HCT116 (cell line): Measurements from ENCODE around the gene CD33. TPM values are rescaled to one million over a fixed set of nuclear protein-coding genes. Genes with fewer than 3 reads are reported as not detected.

ENCODE experiments used
- ATAC-seq: fragments of 200-7000 bp; cut with Tn5 transposase; 2 replicates; pipeline ENCODE4 v1.9.1; 2020; ENCODE audit warnings: mild to moderate bottlenecking, moderate library complexity
- BruUV-seq: library from RNA; stranded (reverse); fragments of 400-500 nt; replicated peaks from 2 replicates; lab custom pipeline; 2021; lab: Mats Ljungman, UMichigan
- CTCF ChIA-PET: fragments of 300-600 bp; sonication (Branson Sonifier 250); formaldehyde crosslinking; loops from one replicate; lab custom pipeline; 2021; ENCODE audit warnings: antibody characterized with exemption; lab: Charles Lee
- POLR2A ChIA-PET: fragments of 300-600, 350-600 bp; sonication (Branson Sonifier 250); formaldehyde crosslinking; loops from one replicate; lab custom pipeline; 2021; ENCODE audit warnings: antibody characterized with exemption; lab: Charles Lee
- RAD21 ChIA-PET, 2 experiments: fragments of 300-600 bp; sonication (Branson Sonifier 250); formaldehyde crosslinking; loops; one replicate each; lab custom pipeline; 2023; ENCODE audit warnings: low total read pairs in 2 of 2; ENCODE audit not compliant: uncharacterized antibody in 2 of 2, unreplicated experiment in 2 of 2, low non-redundant PET in 1 of 2; lab: Charles Lee
- DNase-seq: peaks from one replicate; pipeline ENCODE4 v3.0.0-alpha.2; 2010; ENCODE audit warnings: low read depth, low spot score
- H2AFZ ChIP-seq: fragments of 200-600 bp; shearing (Covaris generic), sonication (generic); 2 replicates; pipeline ENCODE4 v1.6.1; 2017; ENCODE audit warnings: low read depth, mixed run types, mixed read lengths, antibody characterized with exemption, low read length; ENCODE audit not compliant: poor library complexity, severe bottlenecking
- H3K27ac ChIP-seq: 2 replicates; pipeline ENCODE4 v1.5.1; 2012; ENCODE audit warnings: low read depth, low read length
- H3K27me3 ChIP-seq: fragments of 200-600 bp; sonication (generic); 2 replicates; pipeline ENCODE4 v1.6.1; 2016; ENCODE audit warnings: mixed run types, low read length, mixed read lengths; ENCODE audit not compliant: insufficient read depth
- H3K36me3 ChIP-seq, 2 experiments: fragments of 200-500 bp in 1 of 2; fragments of 200-600 bp in 1 of 2; sonication (Bioruptor generic) in 1 of 2; sonication (generic) in 1 of 2; 2 replicates each; pipeline versions ENCODE4 v1.5.1 to v1.6.1; 2014 to 2016; ENCODE audit warnings: low read length in 2 of 2, inconsistent platforms in 1 of 2, mixed read lengths in 1 of 2, mixed run types in 1 of 2; ENCODE audit not compliant: insufficient read depth in 2 of 2, control insufficient read depth in 1 of 2
- H3K4me1 ChIP-seq, 2 experiments: fragments of 200-600 bp in 1 of 2; sonication (generic) in 1 of 2; 2 replicates each; pipeline versions ENCODE4 v1.5.1 to v1.6.1; 2012 to 2017; ENCODE audit warnings: low read length in 2 of 2, inconsistent platforms in 1 of 2, mild to moderate bottlenecking in 1 of 2, mixed read lengths in 1 of 2, mixed run types in 1 of 2, moderate library complexity in 1 of 2; ENCODE audit not compliant: insufficient read depth in 2 of 2, control insufficient read depth in 1 of 2
- H3K4me2 ChIP-seq: fragments of 200-600 bp; sonication (generic); 2 replicates; pipeline ENCODE4 v1.6.1; 2017; ENCODE audit warnings: mixed run types, low read length, mixed read lengths
- H3K4me3 ChIP-seq, 2 experiments: fragments of 200-600 bp in 1 of 2; sonication (generic) in 1 of 2; replicated peaks in 1 of 2; 2 replicates each; pipeline ENCODE4 v1.5.1; 2011 to 2016; ENCODE audit warnings: low read length in 2 of 2, control low read depth in 1 of 2, low read depth in 1 of 2, mild to moderate bottlenecking in 1 of 2, mixed read lengths in 1 of 2, mixed run types in 1 of 2
- H3K79me2 ChIP-seq: fragments of 200-600 bp; sonication (generic); 2 replicates; pipeline ENCODE4 v1.6.1; 2017; ENCODE audit warnings: mild to moderate bottlenecking, mixed run types, low read length, moderate library complexity, mixed read lengths; ENCODE audit not compliant: insufficient read depth
- H3K9ac ChIP-seq: fragments of 200-600 bp; sonication (generic); 2 replicates; pipeline ENCODE4 v1.6.1; 2016; ENCODE audit warnings: low read length, mixed read lengths
- H3K9me2 ChIP-seq: fragments of 200-600 bp; sonication (generic), shearing (Covaris generic); 2 replicates; pipeline ENCODE4 v1.6.1; 2017; ENCODE audit warnings: mixed run types, mild to moderate bottlenecking, moderate library complexity; ENCODE audit not compliant: insufficient read depth
- H3K9me3 ChIP-seq, 2 experiments: fragments of 200-500 bp in 1 of 2; fragments of 200-600 bp in 1 of 2; sonication (Bioruptor generic) in 1 of 2; sonication (generic) in 1 of 2; 2 replicates each; pipeline ENCODE4 v1.6.1; 2014 to 2017; ENCODE audit warnings: low read length in 2 of 2, mixed read lengths in 2 of 2, inconsistent platforms in 1 of 2, low read depth in 1 of 2, mild to moderate bottlenecking in 1 of 2, mixed run types in 1 of 2, moderate library complexity in 1 of 2; ENCODE audit not compliant: control insufficient read depth in 1 of 2, insufficient read depth in 1 of 2
- H4K20me1 ChIP-seq: fragments of 200-600 bp; sonication (generic), shearing (Covaris generic); 2 replicates; pipeline ENCODE4 v1.6.1; 2017; ENCODE audit warnings: mixed run types, mild to moderate bottlenecking, moderate library complexity; ENCODE audit not compliant: insufficient read depth
- ATF3 ChIP-seq: IDR thresholded peaks from 2 replicates; pipeline ENCODE4 v1.6.1; 2012
- CEBPB ChIP-seq: IDR thresholded peaks from 2 replicates; pipeline ENCODE4 v1.6.1; 2012; ENCODE audit warnings: low read depth
- EGR1 ChIP-seq: IDR thresholded peaks from 2 replicates; pipeline ENCODE4 v1.6.1; 2012; ENCODE audit warnings: low read depth
- ELF1 ChIP-seq: IDR thresholded peaks from 2 replicates; pipeline ENCODE4 v1.6.1; 2012; ENCODE audit warnings: low read depth, borderline replicate concordance
- EZH2 ChIP-seq: fragments of 200-600 bp; sonication (generic); IDR thresholded peaks from 2 replicates; pipeline ENCODE4 v1.6.1; 2017; ENCODE audit warnings: antibody characterized with exemption, mixed run types
- FOSL1 ChIP-seq: IDR thresholded peaks from 2 replicates; pipeline ENCODE4 v1.6.1; 2012; ENCODE audit warnings: low read depth
- JUND ChIP-seq: IDR thresholded peaks from 2 replicates; pipeline ENCODE4 v1.6.1; 2012
- POLR2A ChIP-seq: IDR thresholded peaks from 2 replicates; pipeline ENCODE4 v1.7.0; 2011; ENCODE audit warnings: borderline replicate concordance; ENCODE audit not compliant: insufficient read depth, insufficient read length; ENCODE audit errors: extremely low read depth
- POLR2AphosphoS5 ChIP-seq: IDR thresholded peaks from 2 replicates; pipeline ENCODE4 v1.6.1; 2011; ENCODE audit warnings: mild to moderate bottlenecking, low read depth, low read length, moderate library complexity
- RAD21 ChIP-seq: IDR thresholded peaks from 2 replicates; pipeline ENCODE4 v1.6.1; 2012; ENCODE audit warnings: low read depth, mild to moderate bottlenecking
- SIN3A ChIP-seq: IDR thresholded peaks from 2 replicates; pipeline ENCODE4 v1.6.1; 2012; ENCODE audit warnings: low read depth
- SRF ChIP-seq: IDR thresholded peaks from 2 replicates; pipeline ENCODE4 v1.6.1; 2012; ENCODE audit warnings: low read depth
- TCF7L2 ChIP-seq: IDR thresholded peaks from 2 replicates; pipeline ENCODE4 v1.7.0; 2011; ENCODE audit warnings: borderline replicate concordance, inconsistent platforms; ENCODE audit not compliant: insufficient read depth, insufficient read length; ENCODE audit errors: extremely low read depth
- ZFX ChIP-seq: fragments of 450-650 bp; IDR thresholded peaks from 2 replicates; pipeline ENCODE4 v1.6.1; 2017
- ZNF274 ChIP-seq: fragments of 200-500 bp; sonication (Bioruptor generic); IDR thresholded peaks from 2 replicates; pipeline ENCODE4 v1.6.1; 2014; ENCODE audit warnings: mild to moderate bottlenecking, low read depth, low read length, inconsistent platforms
- intact Hi-C: fragments of 100-400 bp; cut with micrococcal nuclease; formaldehyde crosslinking; loops from 2 replicates; pipeline ENCODE4 v1.10.0; 2022
- total RNA-seq: library from RNA; stranded (reverse); gene quantifications from one replicate; pipeline ENCODE4 v1.2.1, GENCODE V29; 2021; ENCODE audit not compliant: unreplicated experiment
- TF ChIP-seq, protein P1 (sequence below): IDR thresholded peaks from 2 replicates; pipeline ENCODE4 v1.6.1; 2012
- TF ChIP-seq, protein P2 (sequence below), 3 experiments: fragments of 200-600 bp in 1 of 3; sonication (generic) in 1 of 3; IDR thresholded peaks in 2 of 3; conservative IDR thresholded peaks in 1 of 3; 2 replicates each; pipeline ENCODE4 v1.5.1; 2012 to 2017; ENCODE audit warnings: low read depth in 2 of 3, low read length in 2 of 3, antibody characterized with exemption in 1 of 3, borderline replicate concordance in 1 of 3, control low read depth in 1 of 3, mild to moderate bottlenecking in 1 of 3, mixed read lengths in 1 of 3, mixed run types in 1 of 3, moderate library complexity in 1 of 3; ENCODE audit not compliant: insufficient read depth in 1 of 3
- TF ChIP-seq, protein P3 (sequence below): IDR thresholded peaks from 2 replicates; pipeline ENCODE4 v1.6.1; 2012; ENCODE audit warnings: low read depth

Gene CD33
- total RNA-seq, 1 experiment from 2014 or later = 3.1 TPM

- TF ChIP-seq, protein P1, sequence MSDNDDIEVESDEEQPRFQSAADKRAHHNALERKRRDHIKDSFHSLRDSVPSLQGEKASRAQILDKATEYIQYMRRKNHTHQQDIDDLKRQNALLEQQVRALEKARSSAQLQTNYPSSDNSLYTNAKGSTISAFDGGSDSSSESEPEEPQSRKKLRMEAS = no peak
- no peak for TF ChIP-seq POLR2AphosphoS5
- no peak for TF ChIP-seq CEBPB
- no peak for TF ChIP-seq JUND
- no peak for TF ChIP-seq SIN3A
- TF ChIP-seq, protein P2, sequence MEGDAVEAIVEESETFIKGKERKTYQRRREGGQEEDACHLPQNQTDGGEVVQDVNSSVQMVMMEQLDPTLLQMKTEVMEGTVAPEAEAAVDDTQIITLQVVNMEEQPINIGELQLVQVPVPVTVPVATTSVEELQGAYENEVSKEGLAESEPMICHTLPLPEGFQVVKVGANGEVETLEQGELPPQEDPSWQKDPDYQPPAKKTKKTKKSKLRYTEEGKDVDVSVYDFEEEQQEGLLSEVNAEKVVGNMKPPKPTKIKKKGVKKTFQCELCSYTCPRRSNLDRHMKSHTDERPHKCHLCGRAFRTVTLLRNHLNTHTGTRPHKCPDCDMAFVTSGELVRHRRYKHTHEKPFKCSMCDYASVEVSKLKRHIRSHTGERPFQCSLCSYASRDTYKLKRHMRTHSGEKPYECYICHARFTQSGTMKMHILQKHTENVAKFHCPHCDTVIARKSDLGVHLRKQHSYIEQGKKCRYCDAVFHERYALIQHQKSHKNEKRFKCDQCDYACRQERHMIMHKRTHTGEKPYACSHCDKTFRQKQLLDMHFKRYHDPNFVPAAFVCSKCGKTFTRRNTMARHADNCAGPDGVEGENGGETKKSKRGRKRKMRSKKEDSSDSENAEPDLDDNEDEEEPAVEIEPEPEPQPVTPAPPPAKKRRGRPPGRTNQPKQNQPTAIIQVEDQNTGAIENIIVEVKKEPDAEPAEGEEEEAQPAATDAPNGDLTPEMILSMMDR (IDR thresholded peaks at IDR 0.05 in 2 of 3, conservative IDR thresholded peaks at IDR 0.05 in 1 of 3; ENCODE audit: borderline replicate concordance in 1 of 3, insufficient read depth in 1 of 3, low read depth in 2 of 3, low read length in 2 of 3) = no peak
Observed at GRCh38 chr19:51201712-51202111, 23.2 kb upstream of the CD33 start (continued).

- DNase-seq (no peak), ATAC-seq (no peak)
- intact Hi-C loops = no loop called here
- no peaks in the 10 kb centered on the region for H3K36me3 ChIP-seq
- H3K9me3 ChIP-seq = no peaks in the 10 kb centered on the region
- no peak overlapping the region for H3K4me2 ChIP-seq
- ChIA-PET CTCF (no interaction called here), RAD21 (no interaction called here), POLR2A (no interaction called here)
- H3K4me1 ChIP-seq = no peaks in the 10 kb centered on the region
- H3K27me3 ChIP-seq = no peaks in the 10 kb centered on the region
- no peak overlapping the region for H3K27ac ChIP-seq
- H3K4me3 ChIP-seq = no peak overlapping the region
- no TSS peak for BruUV-seq
- no peaks in the 10 kb centered on the region for H3K79me2 ChIP-seq
- H3K9ac ChIP-seq = no peak overlapping the region
- no peak overlapping the region for H2AFZ ChIP-seq
- H4K20me1 ChIP-seq = no peaks in the 10 kb centered on the region
- no peaks in the 10 kb centered on the region for H3K9me2 ChIP-seq
- no peak for TF ChIP-seq SRF
- no peak for TF ChIP-seq POLR2A
- TF ChIP-seq POLR2AphosphoS5 = no peak
- TF ChIP-seq ELF1 = no peak
- TF ChIP-seq, protein P2 (IDR thresholded peaks at IDR 0.05 in 2 of 3, conservative IDR thresholded peaks at IDR 0.05 in 1 of 3; ENCODE audit: borderline replicate concordance in 1 of 3, insufficient read depth in 1 of 3, low read depth in 2 of 3, low read length in 2 of 3) = no peak
- no peak for TF ChIP-seq EGR1
- TF ChIP-seq ZNF274 = no peak
- TF ChIP-seq ATF3 = no peak
- TF ChIP-seq SIN3A = no peak
- TF ChIP-seq TCF7L2 = no peak
- TF ChIP-seq, protein P1 = no peak
- TF ChIP-seq EZH2 = no peak
- TF ChIP-seq RAD21 = no peak
- TF ChIP-seq FOSL1 = no peak
- no peak for TF ChIP-seq JUND
- TF ChIP-seq, protein P3, sequence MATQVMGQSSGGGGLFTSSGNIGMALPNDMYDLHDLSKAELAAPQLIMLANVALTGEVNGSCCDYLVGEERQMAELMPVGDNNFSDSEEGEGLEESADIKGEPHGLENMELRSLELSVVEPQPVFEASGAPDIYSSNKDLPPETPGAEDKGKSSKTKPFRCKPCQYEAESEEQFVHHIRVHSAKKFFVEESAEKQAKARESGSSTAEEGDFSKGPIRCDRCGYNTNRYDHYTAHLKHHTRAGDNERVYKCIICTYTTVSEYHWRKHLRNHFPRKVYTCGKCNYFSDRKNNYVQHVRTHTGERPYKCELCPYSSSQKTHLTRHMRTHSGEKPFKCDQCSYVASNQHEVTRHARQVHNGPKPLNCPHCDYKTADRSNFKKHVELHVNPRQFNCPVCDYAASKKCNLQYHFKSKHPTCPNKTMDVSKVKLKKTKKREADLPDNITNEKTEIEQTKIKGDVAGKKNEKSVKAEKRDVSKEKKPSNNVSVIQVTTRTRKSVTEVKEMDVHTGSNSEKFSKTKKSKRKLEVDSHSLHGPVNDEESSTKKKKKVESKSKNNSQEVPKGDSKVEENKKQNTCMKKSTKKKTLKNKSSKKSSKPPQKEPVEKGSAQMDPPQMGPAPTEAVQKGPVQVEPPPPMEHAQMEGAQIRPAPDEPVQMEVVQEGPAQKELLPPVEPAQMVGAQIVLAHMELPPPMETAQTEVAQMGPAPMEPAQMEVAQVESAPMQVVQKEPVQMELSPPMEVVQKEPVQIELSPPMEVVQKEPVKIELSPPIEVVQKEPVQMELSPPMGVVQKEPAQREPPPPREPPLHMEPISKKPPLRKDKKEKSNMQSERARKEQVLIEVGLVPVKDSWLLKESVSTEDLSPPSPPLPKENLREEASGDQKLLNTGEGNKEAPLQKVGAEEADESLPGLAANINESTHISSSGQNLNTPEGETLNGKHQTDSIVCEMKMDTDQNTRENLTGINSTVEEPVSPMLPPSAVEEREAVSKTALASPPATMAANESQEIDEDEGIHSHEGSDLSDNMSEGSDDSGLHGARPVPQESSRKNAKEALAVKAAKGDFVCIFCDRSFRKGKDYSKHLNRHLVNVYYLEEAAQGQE = no peak
- TF ChIP-seq ZFX = no peak
Observed at GRCh38 chr19:51203916-51204315, 21.0 kb upstream of the CD33 start.
